DND-41 (cell line): ENCODE measurements around the gene CYB5R2.

Source experiments
- EZH2 ChIP-seq: IDR thresholded peaks from 3 replicates; pipeline ENCODE4 v1.6.1; 2012; ENCODE audit warnings: borderline replicate concordance, low read depth, mild to moderate bottlenecking, moderate library complexity, low read length, inconsistent platforms; ENCODE audit not compliant: severe bottlenecking
- TF ChIP-seq, protein P1 (sequence below): IDR thresholded peaks from 2 replicates; pipeline ENCODE4 v1.5.1; 2012; ENCODE audit warnings: borderline replicate concordance, low read length, moderate library complexity, mild to moderate bottlenecking; ENCODE audit not compliant: poor library complexity, severe bottlenecking; ENCODE audit errors: extremely low read depth

DNA sequence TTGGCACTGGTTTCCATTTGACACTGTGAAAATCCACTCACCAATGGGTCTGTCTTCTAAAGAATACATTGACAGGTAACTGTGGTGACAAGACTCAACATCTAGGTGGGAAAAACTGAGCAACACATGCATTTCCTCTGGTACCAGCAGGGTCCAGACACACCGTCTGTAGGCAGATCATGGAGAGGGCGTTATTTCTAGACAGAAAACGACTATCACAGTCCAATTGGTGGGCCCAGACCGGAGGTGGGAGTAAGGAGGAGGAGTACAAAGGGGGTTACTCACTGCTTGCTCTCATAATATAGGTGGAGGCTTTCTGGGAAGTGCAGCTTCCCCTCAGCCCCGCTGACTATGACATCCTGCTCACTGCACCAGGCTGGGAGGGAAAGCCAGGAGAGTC lies 23.1 kb upstream of the CYB5R2 start:
- TF ChIP-seq EZH2, result no peak
- TF ChIP-seq, protein P1, sequence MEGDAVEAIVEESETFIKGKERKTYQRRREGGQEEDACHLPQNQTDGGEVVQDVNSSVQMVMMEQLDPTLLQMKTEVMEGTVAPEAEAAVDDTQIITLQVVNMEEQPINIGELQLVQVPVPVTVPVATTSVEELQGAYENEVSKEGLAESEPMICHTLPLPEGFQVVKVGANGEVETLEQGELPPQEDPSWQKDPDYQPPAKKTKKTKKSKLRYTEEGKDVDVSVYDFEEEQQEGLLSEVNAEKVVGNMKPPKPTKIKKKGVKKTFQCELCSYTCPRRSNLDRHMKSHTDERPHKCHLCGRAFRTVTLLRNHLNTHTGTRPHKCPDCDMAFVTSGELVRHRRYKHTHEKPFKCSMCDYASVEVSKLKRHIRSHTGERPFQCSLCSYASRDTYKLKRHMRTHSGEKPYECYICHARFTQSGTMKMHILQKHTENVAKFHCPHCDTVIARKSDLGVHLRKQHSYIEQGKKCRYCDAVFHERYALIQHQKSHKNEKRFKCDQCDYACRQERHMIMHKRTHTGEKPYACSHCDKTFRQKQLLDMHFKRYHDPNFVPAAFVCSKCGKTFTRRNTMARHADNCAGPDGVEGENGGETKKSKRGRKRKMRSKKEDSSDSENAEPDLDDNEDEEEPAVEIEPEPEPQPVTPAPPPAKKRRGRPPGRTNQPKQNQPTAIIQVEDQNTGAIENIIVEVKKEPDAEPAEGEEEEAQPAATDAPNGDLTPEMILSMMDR, result no peak
